NCI-H748 (cell line): ENCODE measurements around the gene RBP2.

Experiments used
- DNase-seq: peaks from one replicate; lab custom pipeline; 2025; ENCODE audit not compliant: unreplicated experiment; lab: John Stamatoyannopoulos, UW

Gene RBP2

GRCh38 chr3:139481116-139481515, 4.8 kb upstream of the RBP2 start:
- no peak for DNase-seq

GRCh38 chr3:139480585-139480984, 4.3 kb upstream of the RBP2 start:
- DNase-seq: no peak

GRCh38 chr3:139477710-139478640, 1.7 kb upstream of the RBP2 start:
- no peak for DNase-seq

GRCh38 chr3:139473155-139473771, 3.1 kb downstream of the RBP2 start:
- no peak for DNase-seq

- no peak for DNase-seq
These were observed 3.8 kb downstream of the RBP2 start for GRCh38 chr3:139472380-139473010.

- no peak for DNase-seq
These were observed 6.1 kb downstream of the RBP2 start for GRCh38 chr3:139470199-139470598.

GRCh38 chr3:139468399-139468798, 7.9 kb downstream of the RBP2 start:
- DNase-seq: no peak

GRCh38 chr3:139466360-139466759, 10.0 kb downstream of the RBP2 start:
- DNase-seq: no peak

- DNase-seq: no peak
These were observed 10.7 kb downstream of the RBP2 start for GRCh38 chr3:139465636-139466035.

- DNase-seq: no peak
These were observed 12.8 kb downstream of the RBP2 start for GRCh38 chr3:139463466-139463865.

- no peak for DNase-seq
These were observed 15.8 kb downstream of the RBP2 start for GRCh38 chr3:139460529-139460928.

- DNase-seq: no peak
These were observed 16.2 kb downstream of the RBP2 start for GRCh38 chr3:139460076-139460475.

- DNase-seq: no peak
These were observed 18.0 kb downstream of the RBP2 start for GRCh38 chr3:139458348-139458747.

GRCh38 chr3:139457066-139457465, 19.2 kb downstream of the RBP2 start:
- DNase-seq: no peak

- no peak for DNase-seq
These were observed 19.9 kb downstream of the RBP2 start for GRCh38 chr3:139456386-139456785.

- peak; percentile 22 for DNase-seq
These were observed 20.5 kb downstream of the RBP2 start for GRCh38 chr3:139455855-139456254.

- DNase-seq: no peak
These were observed 21.1 kb downstream of the RBP2 start for GRCh38 chr3:139455206-139455605.

GRCh38 chr3:139454346-139454745, 22.0 kb downstream of the RBP2 start:
- DNase-seq: no peak

GRCh38 chr3:139450159-139450558, 26.2 kb downstream of the RBP2 start:
- no peak for DNase-seq

GRCh38 chr3:139449566-139449965, 26.8 kb downstream of the RBP2 start:
- DNase-seq: no peak

GRCh38 chr3:139448104-139448503, 28.2 kb downstream of the RBP2 start:
- no peak for DNase-seq

- DNase-seq: no peak
These were observed 28.8 kb downstream of the RBP2 start for GRCh38 chr3:139447486-139447885.
